Measurements from ENCODE around the gene SPPL2C. TPM values are rescaled to one million over a fixed set of nuclear protein-coding genes. Genes with fewer than 3 reads are reported as not detected.

Gene SPPL2C
- not detected for polyA plus RNA-seq (2012; ENCODE audit: low read depth, missing spikeins)

DNA sequence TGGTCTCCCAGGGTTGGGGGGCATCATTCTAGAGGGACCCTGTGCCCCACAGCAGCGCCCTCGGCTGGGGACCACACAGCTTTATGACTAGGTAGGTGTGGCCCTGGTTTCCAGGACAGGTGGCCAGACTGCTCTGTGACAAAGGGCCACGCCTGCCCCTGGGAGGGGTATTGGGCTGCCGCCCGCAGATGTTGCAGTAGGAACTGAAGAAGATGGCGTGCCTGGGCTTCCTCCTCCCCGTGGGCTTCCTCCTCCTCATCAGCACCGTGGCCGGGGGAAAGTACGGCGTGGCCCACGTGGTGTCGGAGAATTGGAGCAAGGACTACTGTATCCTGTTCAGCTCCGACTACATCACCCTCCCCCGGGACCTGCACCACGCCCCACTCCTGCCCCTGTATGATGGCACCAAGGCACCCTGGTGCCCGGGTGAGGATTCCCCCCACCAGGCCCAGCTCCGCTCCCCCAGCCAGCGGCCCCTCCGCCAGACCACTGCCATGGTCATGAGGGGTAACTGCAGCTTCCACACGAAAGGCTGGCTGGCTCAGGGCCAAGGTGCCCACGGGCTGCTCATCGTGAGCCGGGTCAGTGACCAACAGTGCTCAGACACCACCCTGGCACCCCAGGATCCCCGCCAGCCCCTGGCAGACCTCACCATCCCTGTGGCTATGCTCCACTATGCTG lies at the start of gene SPPL2C:
Gene SPPL2C, plus strand, starts transcription at position 187 of the 681 bp plus-strand sequence. Its CDS starts 26 bp downstream, at position 213.
- FAIRE-seq (no peak), DNase-seq (ENCODE audit: insufficient read length, low spot score) (no peak)
- no peak for TF ChIP-seq PAX5 (IDR thresholded peaks at IDR 0.05; ENCODE audit: insufficient read depth, low read length, severe bottlenecking)
- TF ChIP-seq POLR2A (IDR thresholded peaks at IDR 0.05; ENCODE audit: low read depth, low read length) = no peak
- no peak for TF ChIP-seq POLR2AphosphoS5 (IDR thresholded peaks at IDR 0.05; ENCODE audit: low read depth, low read length)
- no peak for TF ChIP-seq SPI1 (IDR thresholded peaks at IDR 0.05; ENCODE audit: low read depth, low read length)

GRCh38 chr17:45800816-45801215 lies 43.9 kb upstream of the SPPL2C start:
- DNase-seq (ENCODE audit: insufficient read length, low spot score) (no peak), FAIRE-seq (no peak)
- TF ChIP-seq SPI1 (IDR thresholded peaks at IDR 0.05; ENCODE audit: low read depth, low read length) = no peak
- TF ChIP-seq TAF1 (IDR thresholded peaks at IDR 0.05; ENCODE audit: low read depth, low read length) = no peak
- no peak for TF ChIP-seq POU2F2 (IDR thresholded peaks at IDR 0.05; ENCODE audit: low read depth, low read length)
- no peak for TF ChIP-seq PAX5 (IDR thresholded peaks at IDR 0.05; ENCODE audit: insufficient read depth, low read length, severe bottlenecking)
- TF ChIP-seq POLR2A (IDR thresholded peaks at IDR 0.05; ENCODE audit: low read depth, low read length) = no peak
- TF ChIP-seq POLR2AphosphoS5 (IDR thresholded peaks at IDR 0.05; ENCODE audit: low read depth, low read length) = no peak

- FAIRE-seq = no peak
- no peak for TF ChIP-seq PAX5 (IDR thresholded peaks at IDR 0.05; ENCODE audit: insufficient read depth, low read length, severe bottlenecking)
- no peak for TF ChIP-seq TAF1 (IDR thresholded peaks at IDR 0.05; ENCODE audit: low read depth, low read length)
- no peak for TF ChIP-seq SPI1 (IDR thresholded peaks at IDR 0.05; ENCODE audit: low read depth, low read length)
- no peak for TF ChIP-seq POLR2A (IDR thresholded peaks at IDR 0.05; ENCODE audit: low read depth, low read length)
- no peak for TF ChIP-seq POLR2AphosphoS5 (IDR thresholded peaks at IDR 0.05; ENCODE audit: low read depth, low read length)
- DNase-seq (ENCODE audit: insufficient read length, low spot score) = no peak
Observed at GRCh38 chr17:45801421-45801820, 43.3 kb upstream of the SPPL2C start.

GRCh38 chr17:45808845-45809244 lies 35.8 kb upstream of the SPPL2C start:
- no peak for FAIRE-seq
- TF ChIP-seq POLR2A (IDR thresholded peaks at IDR 0.05; ENCODE audit: low read depth, low read length) (no peak), SPI1 (IDR thresholded peaks at IDR 0.05; ENCODE audit: low read depth, low read length) (no peak), POU2F2 (IDR thresholded peaks at IDR 0.05; ENCODE audit: low read depth, low read length) (no peak), TAF1 (IDR thresholded peaks at IDR 0.05; ENCODE audit: low read depth, low read length) (no peak), PAX5 (IDR thresholded peaks at IDR 0.05; ENCODE audit: insufficient read depth, low read length, severe bottlenecking) (no peak), POLR2AphosphoS5 (IDR thresholded peaks at IDR 0.05; ENCODE audit: low read depth, low read length) (no peak)
- no peak for DNase-seq (ENCODE audit: insufficient read length, low spot score)

DNA sequence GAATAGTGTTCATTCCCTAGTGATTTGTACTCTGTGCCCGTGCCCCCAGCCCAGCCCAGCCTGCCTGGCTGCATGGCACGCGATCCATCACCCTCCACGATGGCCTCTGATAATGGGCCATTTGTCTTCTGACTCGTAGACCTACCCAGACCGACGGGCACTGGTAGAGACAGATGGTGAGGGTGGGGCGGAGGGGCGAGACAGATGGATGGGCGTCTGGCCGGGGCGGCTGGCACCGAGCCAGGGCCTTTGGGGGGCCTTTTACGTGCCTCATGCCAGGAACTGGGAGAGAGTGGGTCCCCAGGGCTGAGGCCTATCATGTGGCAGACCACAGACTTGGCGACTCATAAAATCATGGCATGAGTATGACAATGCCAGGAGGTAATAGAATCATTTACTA lies 35.2 kb upstream of the SPPL2C start:
- DNase-seq (ENCODE audit: insufficient read length, low spot score) = no peak
- FAIRE-seq = no peak
- TF ChIP-seq SPI1 (IDR thresholded peaks at IDR 0.05; ENCODE audit: low read depth, low read length) = no peak
- TF ChIP-seq POLR2A (IDR thresholded peaks at IDR 0.05; ENCODE audit: low read depth, low read length) = no peak
- no peak for TF ChIP-seq POU2F2 (IDR thresholded peaks at IDR 0.05; ENCODE audit: low read depth, low read length)
- no peak for TF ChIP-seq TAF1 (IDR thresholded peaks at IDR 0.05; ENCODE audit: low read depth, low read length)
- no peak for TF ChIP-seq POLR2AphosphoS5 (IDR thresholded peaks at IDR 0.05; ENCODE audit: low read depth, low read length)
- TF ChIP-seq PAX5 (IDR thresholded peaks at IDR 0.05; ENCODE audit: insufficient read depth, low read length, severe bottlenecking) = no peak

GRCh38 chr17:45812102-45812501 lies 32.6 kb upstream of the SPPL2C start:
- FAIRE-seq = no peak
- DNase-seq (ENCODE audit: insufficient read length, low spot score) = no peak

GRCh38 chr17:45813048-45813725 lies 31.5 kb upstream of the SPPL2C start:
- no peak for TF ChIP-seq POLR2AphosphoS5 (IDR thresholded peaks at IDR 0.05; ENCODE audit: low read depth, low read length)
- no peak for TF ChIP-seq PAX5 (IDR thresholded peaks at IDR 0.05; ENCODE audit: insufficient read depth, low read length, severe bottlenecking)
- TF ChIP-seq POU2F2 (IDR thresholded peaks at IDR 0.05; ENCODE audit: low read depth, low read length) = no peak
- TF ChIP-seq SPI1 (IDR thresholded peaks at IDR 0.05; ENCODE audit: low read depth, low read length) = no peak
- TF ChIP-seq POLR2A (IDR thresholded peaks at IDR 0.05; ENCODE audit: low read depth, low read length) = no peak
- no peak for TF ChIP-seq TAF1 (IDR thresholded peaks at IDR 0.05; ENCODE audit: low read depth, low read length)

More at GRCh38 chr17:45812102-45812501, 32.6 kb upstream of the SPPL2C start:
- TF ChIP-seq POU2F2 (IDR thresholded peaks at IDR 0.05; ENCODE audit: low read depth, low read length) (no peak), TAF1 (IDR thresholded peaks at IDR 0.05; ENCODE audit: low read depth, low read length) (no peak), PAX5 (IDR thresholded peaks at IDR 0.05; ENCODE audit: insufficient read depth, low read length, severe bottlenecking) (no peak), POLR2A (IDR thresholded peaks at IDR 0.05; ENCODE audit: low read depth, low read length) (no peak), SPI1 (IDR thresholded peaks at IDR 0.05; ENCODE audit: low read depth, low read length) (no peak)

GRCh38 chr17:45814622-45815606 lies 29.8 kb upstream of the SPPL2C start:
- TF ChIP-seq TAF1 (IDR thresholded peaks at IDR 0.05; ENCODE audit: low read depth, low read length) (no peak), SPI1 (IDR thresholded peaks at IDR 0.05; ENCODE audit: low read depth, low read length) (no peak), POU2F2 (IDR thresholded peaks at IDR 0.05; ENCODE audit: low read depth, low read length) (no peak), PAX5 (IDR thresholded peaks at IDR 0.05; ENCODE audit: insufficient read depth, low read length, severe bottlenecking) (no peak), POLR2A (IDR thresholded peaks at IDR 0.05; ENCODE audit: low read depth, low read length) (no peak), POLR2AphosphoS5 (IDR thresholded peaks at IDR 0.05; ENCODE audit: low read depth, low read length) (no peak)
- FAIRE-seq (no peak), DNase-seq (ENCODE audit: insufficient read length, low spot score) (no peak)

More at GRCh38 chr17:45813048-45813725, 31.5 kb upstream of the SPPL2C start:
- no peak for FAIRE-seq
- no peak for DNase-seq (ENCODE audit: insufficient read length, low spot score)

All from GM12891 (cell line).